ENCODE results near the gene ADAT2.
A peak's percentile ranks its signal among the peaks of the same experiment; 100 is the strongest.

The ADAT2 gene

DNA sequence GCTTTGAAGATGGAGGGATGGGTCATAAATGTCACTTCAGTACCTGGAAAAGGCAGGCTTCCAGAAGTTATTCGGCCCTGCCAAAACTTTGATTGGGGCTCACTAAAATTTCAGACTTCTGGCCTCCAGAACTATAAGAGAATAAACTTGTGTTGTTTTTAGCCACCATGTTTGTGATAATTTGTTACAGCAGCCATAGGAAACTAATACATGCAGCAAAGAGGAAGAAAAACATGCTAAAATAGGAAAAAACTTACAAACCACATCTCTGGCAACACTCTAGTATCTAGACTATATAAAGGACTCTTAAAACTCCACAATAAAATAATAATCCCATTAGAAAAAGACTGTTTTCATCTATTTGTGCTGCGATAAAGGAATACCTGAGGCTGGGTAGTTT is 9.5 kb downstream of the ADAT2 start:
- DNase-seq: no peak

DNA sequence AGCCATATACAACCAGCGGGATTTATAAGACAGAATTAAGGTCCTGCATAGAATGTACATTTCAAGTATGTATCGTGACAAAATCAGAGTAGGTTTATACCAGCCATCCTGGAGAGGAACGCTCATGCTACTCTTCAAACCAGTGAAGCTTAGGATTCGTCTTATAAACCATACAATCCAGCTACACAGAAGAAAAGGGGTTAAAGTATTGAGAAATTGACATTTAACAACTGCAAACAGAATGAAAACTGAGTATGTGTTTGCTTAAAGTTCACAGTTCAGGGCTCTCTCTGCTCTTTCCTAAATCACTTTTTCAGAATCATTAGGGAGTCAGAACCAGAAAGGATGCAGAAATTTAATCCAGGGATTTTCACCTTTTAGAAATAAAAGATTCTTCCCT is 17.9 kb downstream of the ADAT2 start:
- DNase-seq: no peak

DNA sequence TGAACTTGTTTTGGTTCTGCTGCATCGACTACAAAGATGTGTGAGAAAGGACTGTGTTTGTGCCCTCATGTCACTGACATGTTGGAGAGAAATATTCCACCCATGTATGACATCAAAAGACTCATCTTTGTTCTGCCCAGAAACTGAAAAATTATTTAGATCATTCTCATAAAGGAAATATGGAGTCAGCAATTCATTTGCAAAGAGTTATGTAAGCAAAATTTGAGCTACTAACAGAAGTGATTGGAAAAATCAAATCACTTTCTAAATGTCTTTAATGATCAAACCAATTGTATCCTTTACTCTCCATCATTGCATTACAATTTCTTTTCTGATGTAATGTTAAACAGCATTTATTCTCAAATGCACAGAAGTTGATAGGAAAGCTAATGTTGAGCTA is 19.3 kb downstream of the ADAT2 start:
- no peak for DNase-seq

DNA sequence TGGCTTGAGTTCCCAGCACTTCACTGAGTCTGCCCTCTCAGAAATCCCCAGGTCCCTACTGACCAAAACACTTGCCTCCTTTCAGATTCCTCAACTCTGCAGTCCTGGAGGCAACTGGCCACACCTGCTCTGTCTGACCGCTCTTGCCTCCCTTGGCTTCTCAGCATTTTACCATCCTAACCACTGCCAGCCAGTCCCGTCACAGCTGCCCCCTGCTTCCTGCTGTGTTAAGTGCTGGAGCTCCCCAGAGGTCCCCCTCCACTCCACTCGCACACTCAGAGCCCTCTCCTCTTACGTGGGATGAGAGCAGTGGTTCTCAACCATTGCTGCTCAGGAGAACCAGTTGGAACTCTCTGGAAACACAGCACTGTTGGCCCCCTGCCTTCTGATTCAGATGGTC is 20.5 kb downstream of the ADAT2 start:
- DNase-seq: no peak

DNA sequence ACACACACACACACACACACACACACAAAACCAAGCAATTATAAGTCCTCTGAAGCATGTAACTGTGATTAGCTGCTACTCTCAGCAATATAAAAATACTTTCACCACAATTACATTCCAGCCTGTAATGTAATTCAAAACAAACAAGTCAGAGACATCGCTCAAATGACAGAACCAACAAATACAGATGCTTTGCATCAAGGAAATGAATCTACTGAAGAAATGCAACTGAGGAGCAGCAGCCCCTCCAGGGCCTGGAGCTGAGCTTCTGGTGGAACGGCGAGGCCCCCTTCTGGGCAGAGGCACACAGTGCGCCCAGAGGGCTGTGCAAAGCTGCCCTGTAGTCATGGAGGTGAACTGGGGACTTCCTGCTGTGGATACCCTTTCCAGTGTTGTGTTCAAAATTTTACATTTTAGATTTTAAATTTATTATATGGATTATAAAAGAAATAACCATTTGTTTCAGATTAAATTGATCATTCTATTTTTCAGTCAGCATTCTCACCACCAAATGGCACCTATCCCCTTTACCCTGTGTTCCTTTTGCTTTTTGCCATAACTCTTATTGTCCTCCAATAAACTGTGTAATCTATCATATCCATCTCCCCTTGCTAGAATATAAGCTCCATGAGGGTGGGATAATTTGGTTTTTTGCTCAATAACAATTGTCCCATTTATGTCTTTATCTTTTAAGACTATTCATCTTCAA is 23.2 kb downstream of the ADAT2 start:
- DNase-seq: peak; percentile 38

DNA sequence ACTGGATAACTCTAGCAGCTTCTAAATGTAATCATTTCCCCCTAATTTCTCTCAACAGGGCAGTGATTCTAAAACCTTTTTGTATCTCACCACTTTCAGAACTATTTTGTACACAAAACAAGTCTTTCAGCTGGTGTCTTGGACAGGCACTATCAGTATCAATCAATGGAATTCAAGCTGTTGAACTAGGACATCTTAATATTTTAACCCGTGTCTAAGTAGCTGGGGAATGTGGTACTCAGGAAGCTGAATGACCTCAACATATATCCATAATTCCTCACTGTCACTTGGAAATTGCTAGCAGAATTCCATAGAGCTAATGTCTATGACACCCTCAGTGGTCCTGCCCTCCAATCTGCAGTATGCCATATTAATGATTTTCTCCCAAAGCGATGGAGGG is 24.5 kb downstream of the ADAT2 start:
- DNase-seq: no peak

DNA sequence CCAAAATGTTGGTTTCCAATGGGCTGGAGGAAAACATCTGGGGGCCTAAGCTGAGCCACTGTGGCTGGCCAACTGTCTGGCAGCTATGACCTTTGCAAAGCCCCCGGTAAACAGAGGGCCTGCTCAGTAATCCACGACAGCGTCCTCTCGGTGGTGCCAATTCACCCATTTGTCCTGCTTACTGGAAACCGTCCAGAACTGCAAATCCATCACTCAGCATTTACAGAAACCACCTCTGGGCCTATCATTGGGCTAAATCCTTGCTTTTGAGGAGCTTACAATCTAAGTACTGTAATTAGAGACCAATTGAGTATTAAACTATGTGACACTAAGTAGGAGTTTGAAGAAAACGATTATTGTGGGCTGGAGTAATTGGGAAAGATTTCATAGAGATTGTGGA is 31.0 kb downstream of the ADAT2 start:
- no peak for DNase-seq

DNA sequence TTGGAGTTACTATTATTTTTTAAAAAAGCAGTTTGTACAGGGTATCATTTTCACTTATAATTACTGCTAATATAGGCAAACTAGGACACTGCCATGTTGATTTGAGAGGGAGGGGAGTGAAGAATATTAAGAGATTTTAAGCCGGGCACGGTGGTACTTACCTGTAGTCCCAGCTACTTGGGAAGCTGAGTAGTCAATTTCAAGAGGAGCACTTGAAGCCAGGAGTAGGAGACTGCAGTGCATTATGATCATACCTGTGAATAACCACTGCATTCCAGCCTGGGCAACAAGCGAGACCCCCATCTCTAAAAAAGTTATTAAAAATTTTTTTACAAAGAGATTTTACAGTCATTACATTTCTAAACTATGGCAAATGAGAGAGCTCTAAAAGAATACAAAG is 35.7 kb downstream of the ADAT2 start:
- DNase-seq: no peak

DNA sequence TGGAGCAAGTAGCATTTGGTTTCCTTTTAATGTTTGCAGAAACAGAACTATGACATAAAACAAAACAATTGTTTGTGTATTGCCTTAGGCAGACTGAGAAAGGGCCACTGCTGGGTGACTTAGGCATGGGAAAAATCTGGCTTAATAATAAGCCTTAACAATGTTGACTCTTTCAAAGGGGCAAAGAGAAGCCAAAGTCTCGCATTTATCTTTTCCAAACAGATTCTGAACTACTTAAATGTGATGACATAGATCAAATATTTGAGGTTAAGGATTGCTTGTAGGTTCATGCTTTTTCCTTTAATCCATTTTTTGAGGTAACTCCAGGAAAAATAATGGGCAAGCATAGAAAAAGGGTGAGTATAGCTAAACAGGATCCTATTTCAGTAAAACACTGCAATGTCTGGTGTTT is 39.6 kb downstream of the ADAT2 start:
- no peak for DNase-seq

DNA sequence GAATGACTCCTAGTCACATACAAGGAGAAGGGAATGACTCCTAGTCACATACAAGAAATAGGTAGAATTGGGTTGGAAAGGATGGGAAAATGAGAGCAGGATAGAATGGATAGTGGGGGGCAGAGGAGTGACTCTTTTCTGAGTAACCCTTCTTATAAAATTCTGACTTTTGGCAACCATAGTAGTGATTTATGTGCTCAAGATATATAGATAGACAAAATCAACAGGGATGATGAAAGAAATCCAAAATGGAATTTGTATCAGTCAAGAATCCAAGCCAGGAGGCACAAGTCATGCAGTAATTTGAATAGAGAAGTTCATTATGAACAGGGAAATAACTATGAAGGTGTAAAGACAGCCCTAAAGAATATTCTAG is 41.7 kb downstream of the ADAT2 start:
- DNase-seq: no peak

DNA sequence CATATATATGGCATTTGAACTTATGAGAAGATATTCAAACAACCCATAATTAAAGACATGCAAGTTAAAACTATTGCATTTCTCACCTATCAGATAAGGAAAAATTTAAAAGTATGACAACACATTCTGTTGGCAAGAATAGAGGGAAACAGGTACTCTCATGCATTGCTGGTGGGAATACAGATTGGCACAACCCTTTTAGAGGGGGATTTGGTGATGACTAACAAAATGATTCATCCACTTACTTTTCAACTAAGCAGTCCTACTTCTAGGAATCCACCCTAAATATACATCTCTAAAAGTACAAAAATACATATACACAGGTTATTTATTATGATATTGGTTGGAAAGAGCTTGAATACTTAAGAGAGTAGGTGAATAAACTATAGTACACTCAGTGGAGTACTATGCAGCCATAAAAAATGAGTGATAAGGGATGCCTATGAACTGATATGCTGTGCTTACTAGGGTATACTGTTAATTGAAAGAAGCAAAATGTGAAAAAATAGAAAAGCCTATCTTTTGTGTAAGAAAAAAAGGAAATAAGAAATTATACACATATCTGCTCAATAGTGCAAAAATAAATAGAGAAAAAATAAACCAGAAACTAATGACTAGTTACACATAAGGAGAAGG is 42.2 kb downstream of the ADAT2 start:
- DNase-seq: no peak

DNA sequence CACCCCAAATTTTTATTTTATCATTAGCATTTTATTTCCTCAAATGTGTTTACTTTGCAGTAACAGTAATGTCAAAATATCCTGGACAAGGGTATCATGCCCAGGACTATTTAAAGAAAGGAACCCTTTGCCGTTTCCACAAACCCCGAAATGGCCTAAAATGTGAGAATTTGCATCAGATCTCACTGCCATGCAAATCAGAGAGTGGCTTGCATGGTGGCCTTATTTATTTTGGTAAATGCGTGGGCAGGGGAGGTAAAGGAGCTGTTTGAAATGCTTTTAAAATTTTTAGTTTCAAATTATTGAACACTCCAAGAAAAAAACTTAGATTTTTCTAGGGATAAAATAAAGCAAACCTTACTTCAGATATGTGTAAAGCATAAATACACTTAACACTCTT is 43.8 kb downstream of the ADAT2 start:
- no peak for DNase-seq

DNA sequence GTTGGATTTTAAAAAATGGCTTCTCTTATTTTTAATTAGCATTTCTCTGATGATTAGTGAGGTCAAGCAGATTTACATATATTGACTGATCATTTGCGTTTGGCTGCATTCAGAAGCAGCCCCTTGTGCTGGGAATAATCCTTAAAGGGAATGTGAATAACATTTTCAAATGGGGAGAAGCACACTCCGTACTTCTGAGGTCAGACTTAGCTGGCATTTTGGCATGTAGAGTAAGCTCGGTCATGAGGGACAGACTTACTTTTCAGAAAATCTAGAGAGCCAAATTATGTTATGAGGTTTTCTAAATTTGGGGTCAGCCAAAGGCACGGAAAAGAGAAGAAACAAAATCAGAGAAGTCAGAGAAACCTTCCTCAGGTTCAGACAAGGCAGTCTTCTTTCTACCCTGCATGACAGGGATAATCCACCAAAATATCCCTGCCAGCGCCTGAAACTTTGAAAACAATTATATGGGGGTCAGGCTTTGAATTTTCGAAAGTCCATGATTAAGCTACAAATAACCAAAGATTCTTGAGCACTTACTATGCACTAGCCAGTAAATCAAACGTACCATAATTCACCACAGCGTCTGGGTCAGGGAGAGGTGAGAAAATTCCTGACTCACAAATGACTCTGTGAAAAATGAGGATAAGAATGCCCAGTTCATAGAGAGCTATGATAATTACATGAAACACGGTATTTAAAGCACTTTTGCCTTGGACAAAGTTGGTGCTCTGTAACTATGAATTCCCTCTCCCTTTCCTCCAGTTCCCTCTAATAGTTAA is 44.9 kb downstream of the ADAT2 start:
- no peak for DNase-seq

DNA sequence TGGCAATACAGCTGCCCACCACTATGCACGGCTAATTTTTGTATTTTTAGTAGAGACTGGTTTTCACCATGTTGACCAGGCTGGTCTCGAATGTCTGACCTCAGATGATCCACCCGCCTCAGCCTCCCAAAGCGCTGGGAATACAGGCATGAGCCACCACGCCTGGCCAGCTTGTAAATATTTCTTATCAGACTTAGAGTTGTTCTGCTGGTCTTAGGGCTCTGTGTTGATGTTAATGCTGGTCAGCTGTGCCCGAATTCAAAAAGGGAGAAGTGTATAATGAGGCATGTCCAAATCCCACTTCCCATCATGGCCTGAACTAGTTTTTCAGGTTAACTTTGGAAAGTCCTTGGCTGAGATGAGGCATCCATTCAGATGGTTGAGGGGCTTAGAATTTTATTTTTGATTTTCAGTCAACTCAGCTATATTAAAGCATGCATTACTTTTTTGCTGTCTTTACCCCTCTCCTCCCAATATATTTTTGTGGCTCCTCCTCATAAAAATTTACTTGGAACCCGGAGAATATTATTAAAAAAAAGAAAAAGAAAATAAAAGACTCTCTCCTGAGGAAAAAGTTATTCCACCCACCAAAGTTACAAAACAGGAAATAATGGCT is 47.7 kb downstream of the ADAT2 start:
- no peak for DNase-seq

DNA sequence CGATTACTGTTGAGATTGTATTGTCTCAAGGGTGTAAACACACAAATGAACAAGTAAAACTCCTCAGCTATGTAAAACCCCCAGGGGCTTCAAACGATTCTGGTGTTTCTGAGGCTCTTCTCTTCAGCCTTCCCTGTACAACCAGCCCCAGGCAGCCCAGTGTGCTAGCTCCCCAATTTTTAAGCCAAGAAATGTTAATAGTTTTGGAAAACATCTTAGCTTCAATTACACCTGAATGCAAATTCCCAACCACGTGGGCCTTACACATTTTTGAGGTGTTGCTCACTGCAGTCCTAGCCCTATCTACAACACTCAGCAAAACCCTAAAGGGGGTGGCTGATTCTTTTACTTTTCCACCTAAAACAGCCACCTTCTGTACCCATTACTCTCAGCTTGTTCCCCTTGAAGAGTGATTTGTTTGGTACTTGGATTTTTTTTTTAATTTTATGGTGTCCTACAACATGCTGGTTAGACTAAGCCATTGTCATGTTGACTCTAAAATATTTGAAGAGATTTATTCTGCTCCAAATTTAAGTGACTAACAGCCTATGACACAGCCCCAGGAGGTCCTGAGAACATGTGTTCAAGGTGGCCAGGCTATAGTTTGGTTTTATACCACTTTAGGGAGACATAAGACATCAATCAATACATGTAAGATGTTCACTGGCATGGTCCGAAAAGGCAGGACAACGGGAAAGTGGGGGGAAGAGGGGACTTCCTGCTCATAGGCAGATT is 48.7 kb downstream of the ADAT2 start:
- no peak for DNase-seq

DNA sequence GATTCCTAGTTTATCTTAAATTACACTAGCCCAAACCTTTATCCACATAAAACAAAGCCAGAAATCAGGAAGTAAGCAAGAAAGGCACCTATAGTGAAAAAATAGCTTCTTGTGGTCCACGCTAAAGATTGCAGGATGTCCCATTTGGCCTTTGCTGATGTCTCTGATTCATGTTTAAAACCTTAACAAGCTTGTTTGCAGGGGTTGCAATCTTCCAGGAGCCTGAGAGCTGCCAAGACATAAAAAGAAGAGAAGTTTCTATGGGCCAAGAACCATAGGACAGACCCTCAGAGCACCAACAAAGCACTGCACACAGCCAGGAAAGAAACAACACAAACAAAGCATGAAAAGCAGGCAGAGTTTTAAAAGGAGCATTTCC is 49.4 kb downstream of the ADAT2 start:
- DNase-seq: no peak

DNA sequence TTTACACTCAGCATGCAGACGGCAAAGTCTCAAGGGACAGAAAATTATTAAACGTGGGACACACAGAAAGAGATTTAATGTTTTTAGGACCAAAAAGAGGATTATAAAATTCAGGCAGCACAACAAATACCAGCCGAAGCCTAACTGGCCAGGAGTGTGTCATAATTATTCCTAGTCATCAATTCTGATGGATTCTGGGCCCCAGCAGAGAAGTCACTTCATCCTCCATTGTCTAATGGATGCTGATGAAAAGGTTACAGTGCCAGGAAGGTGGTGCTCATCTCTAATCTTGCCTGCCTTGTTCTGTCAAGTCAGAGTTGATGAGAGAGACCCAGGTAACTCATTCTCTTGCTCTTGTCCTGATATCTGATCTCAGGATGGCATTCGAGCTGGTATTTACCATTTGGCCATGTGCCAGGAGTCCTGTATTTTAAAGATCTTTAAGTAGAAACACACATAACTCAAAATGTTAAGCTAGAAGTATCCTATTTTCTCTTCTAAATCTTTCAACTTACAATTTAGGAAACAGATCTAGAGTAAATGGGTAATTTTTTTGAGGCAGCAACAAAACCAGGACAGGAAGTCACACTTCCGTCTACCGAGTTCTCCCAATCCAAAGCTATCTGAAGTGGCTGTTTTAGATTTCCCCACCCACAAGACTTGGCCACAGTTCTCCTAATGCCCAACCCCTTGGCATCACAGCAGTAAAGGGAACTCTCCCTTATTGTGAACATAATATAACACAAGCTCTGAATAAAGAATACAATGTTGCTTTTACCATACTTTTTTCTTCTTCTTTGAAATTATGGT is 50.0 kb downstream of the ADAT2 start:
- no peak for DNase-seq

DNA sequence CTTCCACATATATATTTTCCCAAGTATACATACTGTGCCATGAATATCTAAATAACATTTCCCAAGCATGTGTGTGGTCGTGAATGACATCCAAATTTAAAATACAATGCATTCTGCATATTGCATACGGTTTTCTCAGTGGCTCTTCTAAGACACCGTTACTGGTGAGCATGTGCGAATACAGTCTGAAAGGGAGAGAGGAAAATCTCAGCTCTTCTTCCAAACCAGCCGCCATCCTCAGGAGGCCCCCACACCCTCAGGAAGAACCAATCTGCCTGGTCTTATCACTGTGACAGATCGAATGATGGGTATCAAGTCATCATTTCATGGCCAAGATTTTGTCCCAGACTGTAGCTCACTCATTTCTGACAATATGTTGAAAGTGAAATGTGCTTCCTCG is 50.7 kb downstream of the ADAT2 start:
- no peak for DNase-seq

DNA sequence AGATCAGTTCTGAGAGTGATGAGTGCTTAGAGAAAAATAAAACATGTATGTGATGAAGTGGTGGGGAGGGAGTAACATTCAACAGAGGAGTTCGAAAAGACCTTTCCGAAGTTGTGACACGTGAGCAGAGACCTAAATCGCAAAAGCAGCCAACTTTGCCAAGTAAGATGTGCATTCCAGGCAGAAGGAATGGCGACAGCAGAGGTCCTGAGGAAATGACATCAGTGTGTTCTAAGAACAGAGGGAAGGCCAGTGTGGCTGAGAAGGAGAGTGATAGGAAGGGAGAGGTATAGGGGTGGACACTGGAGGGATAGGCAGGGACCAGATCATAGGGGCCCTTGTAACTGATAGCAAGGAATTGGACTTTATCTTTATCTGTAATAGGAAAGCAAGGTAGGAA is 51.3 kb downstream of the ADAT2 start:
- no peak for DNase-seq

DNA sequence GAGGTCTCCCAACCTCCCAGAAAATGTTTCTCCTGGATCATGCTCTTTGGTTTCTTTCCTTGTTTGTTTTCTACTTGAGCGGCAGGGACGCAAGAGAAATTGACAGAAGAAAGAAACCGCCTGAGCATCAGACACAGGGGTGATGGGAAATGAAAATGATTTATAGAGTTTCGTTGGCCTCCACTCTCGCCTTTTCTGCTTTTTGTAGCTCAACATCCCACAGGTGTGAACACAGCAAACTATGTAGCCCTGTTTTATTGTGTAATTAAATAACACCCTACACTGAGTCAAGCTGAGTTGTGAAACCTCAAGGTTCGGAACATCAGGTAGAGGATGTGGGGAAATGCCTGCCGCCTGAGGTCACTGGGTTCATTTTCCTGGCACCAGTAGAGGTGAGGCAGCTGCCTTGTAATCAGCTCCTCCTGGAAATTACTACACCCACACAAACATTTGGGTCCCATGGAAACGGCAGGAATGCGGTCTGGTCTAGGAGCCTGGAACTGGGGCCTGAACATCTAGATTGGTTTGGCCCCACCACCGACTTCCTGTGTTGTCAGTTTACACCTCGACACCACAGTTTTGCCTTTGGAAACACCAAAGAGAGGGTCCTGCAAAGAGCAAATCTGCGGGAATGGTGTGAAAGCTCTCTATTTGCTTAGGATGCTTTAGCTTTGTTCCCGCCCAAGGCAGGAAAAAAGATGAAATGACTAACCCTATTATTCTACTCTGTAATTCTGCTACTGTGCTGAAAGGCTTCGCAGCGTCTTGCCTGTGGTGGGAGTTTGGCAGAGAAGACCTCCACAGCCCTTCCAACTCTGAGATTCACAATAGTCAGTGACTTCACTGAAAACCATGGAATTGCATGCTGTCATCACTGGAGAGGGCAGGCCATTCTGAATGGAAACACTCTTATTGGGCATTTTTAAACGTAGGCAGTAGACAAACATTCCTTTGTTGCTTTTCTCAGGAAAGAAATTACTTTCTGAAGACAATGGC is 53.0 kb downstream of the ADAT2 start:
- DNase-seq: no peak
